Thyroid gland (tissue), 4 donors: ENCODE data around the gene ITPRID2.

ENCODE experiments used
- POLR2A ChIP-seq, 2 donors: fragments of 450-650 bp; IDR thresholded peaks; one replicate each; pipeline ENCODE4 v1.6.1; 2017; ENCODE audit warnings: antibody characterized with exemption in 2 of 2, mild to moderate bottlenecking in 2 of 2, moderate library complexity in 1 of 2
- TF ChIP-seq, protein P1 (sequence below), 6 experiments: fragments of 200-600 bp in 3 of 6; fragments of 450-650 bp in 3 of 6; sonication (generic) in 3 of 6; IDR thresholded peaks; one replicate each; pipeline ENCODE4 v1.5.1; 2016 to 2019; ENCODE audit warnings: antibody characterized with exemption in 6 of 6, mild to moderate bottlenecking in 2 of 6, inconsistent platforms in 1 of 6, moderate library complexity in 1 of 6

DNA sequence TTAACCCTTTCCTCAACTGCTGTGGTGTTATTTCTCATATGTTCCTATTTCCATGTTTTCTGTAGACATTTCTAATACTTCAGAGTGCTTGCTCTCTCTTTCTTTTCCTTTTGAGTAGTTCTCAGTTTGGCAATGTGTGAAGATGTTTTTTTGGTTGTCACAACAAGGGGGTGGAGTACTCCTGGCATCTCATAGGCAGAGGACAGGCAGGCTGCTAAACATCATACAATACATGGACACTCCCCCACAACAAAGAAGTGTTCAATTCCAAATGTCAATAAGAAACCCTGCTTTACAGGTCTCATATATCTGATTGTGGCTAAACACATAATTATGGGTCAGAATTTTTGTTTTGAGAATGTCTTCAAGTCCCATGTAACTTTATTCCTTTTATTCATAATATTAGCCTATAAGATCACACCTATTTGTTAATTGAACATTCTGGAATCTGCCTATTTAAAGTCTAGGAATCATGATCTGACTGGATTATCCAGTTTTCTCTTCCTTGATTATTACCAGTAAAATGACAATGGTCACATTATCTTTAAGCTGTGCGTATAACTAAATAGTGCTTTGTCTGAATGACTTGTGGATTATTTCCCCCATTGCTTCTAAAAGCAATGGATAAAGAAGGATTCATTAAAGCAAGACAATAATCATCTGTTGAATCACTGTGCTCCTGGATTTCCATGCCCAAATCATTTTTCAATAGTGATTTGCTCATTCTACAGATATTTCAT lies 46.8 kb upstream of the ITPRID2 start:
- TF ChIP-seq, protein P1, sequence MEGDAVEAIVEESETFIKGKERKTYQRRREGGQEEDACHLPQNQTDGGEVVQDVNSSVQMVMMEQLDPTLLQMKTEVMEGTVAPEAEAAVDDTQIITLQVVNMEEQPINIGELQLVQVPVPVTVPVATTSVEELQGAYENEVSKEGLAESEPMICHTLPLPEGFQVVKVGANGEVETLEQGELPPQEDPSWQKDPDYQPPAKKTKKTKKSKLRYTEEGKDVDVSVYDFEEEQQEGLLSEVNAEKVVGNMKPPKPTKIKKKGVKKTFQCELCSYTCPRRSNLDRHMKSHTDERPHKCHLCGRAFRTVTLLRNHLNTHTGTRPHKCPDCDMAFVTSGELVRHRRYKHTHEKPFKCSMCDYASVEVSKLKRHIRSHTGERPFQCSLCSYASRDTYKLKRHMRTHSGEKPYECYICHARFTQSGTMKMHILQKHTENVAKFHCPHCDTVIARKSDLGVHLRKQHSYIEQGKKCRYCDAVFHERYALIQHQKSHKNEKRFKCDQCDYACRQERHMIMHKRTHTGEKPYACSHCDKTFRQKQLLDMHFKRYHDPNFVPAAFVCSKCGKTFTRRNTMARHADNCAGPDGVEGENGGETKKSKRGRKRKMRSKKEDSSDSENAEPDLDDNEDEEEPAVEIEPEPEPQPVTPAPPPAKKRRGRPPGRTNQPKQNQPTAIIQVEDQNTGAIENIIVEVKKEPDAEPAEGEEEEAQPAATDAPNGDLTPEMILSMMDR (IDR thresholded peaks at IDR 0.05), result no peak
- no peak for TF ChIP-seq POLR2A (IDR thresholded peaks at IDR 0.05)
